Panc1 (cell line): Measurements from ENCODE around the gene TAS2R13. TPM values are rescaled to one million over a fixed set of nuclear protein-coding genes. Genes with fewer than 3 reads are reported as not detected.

Experiments
- ATAC-seq: fragments of 200-7000 bp; cut with Tn5 transposase; 2 replicates; pipeline ENCODE4 v1.9.1; 2020; ENCODE audit warnings: mild to moderate bottlenecking, moderate library complexity
- BruUV-seq: library from RNA; stranded (reverse); fragments of 400-500 nt; replicated peaks from 2 replicates; lab custom pipeline; 2021; lab: Mats Ljungman, UMichigan
- CTCF ChIA-PET: fragments of 300-600 bp; sonication (Branson Sonifier 250); formaldehyde crosslinking; loops from one replicate; lab custom pipeline; 2022; ENCODE audit warnings: antibody characterized with exemption; lab: Charles Lee
- POLR2A ChIA-PET: fragments of 300-600 bp; sonication (Branson Sonifier 250); formaldehyde crosslinking; loops from one replicate; lab custom pipeline; 2022; ENCODE audit warnings: antibody characterized with exemption; lab: Charles Lee
- DNase-seq: peaks from one replicate; pipeline ENCODE4 v3.0.0-alpha.2; 2010; ENCODE audit warnings: low read depth, low spot score
- H3K27ac ChIP-seq: 2 replicates; pipeline ENCODE4 v1.5.1; 2011; ENCODE audit warnings: mild to moderate bottlenecking, low read length, inconsistent platforms
- H3K27me3 ChIP-seq: fragments of 200-500 bp; sonication (Bioruptor generic); 2 replicates; pipeline ENCODE4 v1.6.0; 2014; ENCODE audit warnings: low read length, inconsistent platforms; ENCODE audit not compliant: control insufficient read depth, insufficient read depth
- H3K36me3 ChIP-seq: fragments of 200-500 bp; sonication (Bioruptor generic); 2 replicates; pipeline ENCODE4 v1.5.1; 2014; ENCODE audit warnings: inconsistent platforms, mild to moderate bottlenecking, low read length, moderate library complexity; ENCODE audit not compliant: control insufficient read depth, insufficient read depth
- H3K4me1 ChIP-seq: 2 replicates; pipeline ENCODE4 v1.5.1; 2011; ENCODE audit warnings: inconsistent platforms, mild to moderate bottlenecking, low read length, moderate library complexity; ENCODE audit not compliant: control insufficient read depth, insufficient read depth
- H3K4me3 ChIP-seq, 2 experiments: 2 replicates each; pipeline ENCODE4 v1.5.1; 2011 to 2012; ENCODE audit warnings: low read depth in 2 of 2, low read length in 2 of 2, mild to moderate bottlenecking in 2 of 2, inconsistent platforms in 1 of 2, moderate library complexity in 1 of 2
- H3K9me3 ChIP-seq: fragments of 200-500 bp; sonication (Bioruptor generic); 2 replicates; pipeline ENCODE4 v1.5.1; 2014; ENCODE audit warnings: low read depth, mild to moderate bottlenecking, inconsistent platforms, low read length, moderate library complexity; ENCODE audit not compliant: control insufficient read depth, insufficient read depth
- CTCF ChIP-seq: fragments of 450-650 bp; IDR thresholded peaks from 2 replicates; pipeline ENCODE4 v1.5.1; 2017; ENCODE audit warnings: mild to moderate bottlenecking
- POLR2AphosphoS5 ChIP-seq: IDR thresholded peaks from 2 replicates; pipeline ENCODE4 v1.6.1; 2012; ENCODE audit warnings: mild to moderate bottlenecking, low read depth, low read length, moderate library complexity
- REST ChIP-seq, 2 experiments: IDR thresholded peaks; 2 replicates each; pipeline ENCODE4 v1.6.1; 2011 to 2012; ENCODE audit warnings: low read depth in 2 of 2, control low read depth in 1 of 2, low read length in 1 of 2, mild to moderate bottlenecking in 1 of 2, moderate library complexity in 1 of 2; ENCODE audit not compliant: insufficient read depth in 1 of 2
- SIN3A ChIP-seq: IDR thresholded peaks from 2 replicates; pipeline ENCODE4 v1.6.1; 2012; ENCODE audit warnings: low read depth, mild to moderate bottlenecking, low read length, moderate library complexity, borderline replicate concordance; ENCODE audit not compliant: insufficient read depth
- TCF7L2 ChIP-seq: IDR thresholded peaks from 2 replicates; pipeline ENCODE4 v1.6.1; 2011; ENCODE audit warnings: mild to moderate bottlenecking, low read depth, low read length, inconsistent platforms
- in situ Hi-C: cut with HindIII; loops from 2 replicates; pipeline ENCODE4 v1.10.0; 2016; ENCODE audit warnings: low sequenced_read_pairs, low pct_unique_long_range_greater_than_20kb
- intact Hi-C: fragments of 100-400 bp; cut with micrococcal nuclease; formaldehyde crosslinking; loops from one replicate; pipeline ENCODE4 v1.10.0; 2022; ENCODE audit not compliant: unreplicated experiment
- total RNA-seq: library from RNA; stranded (reverse); gene quantifications from one replicate; pipeline ENCODE4 v1.2.1, GENCODE V29; 2021; ENCODE audit not compliant: unreplicated experiment

The TAS2R13 gene
- total RNA-seq, 1 experiment from 2014 or later = 0.39 TPM

- no peaks in the 10 kb centered on the region for H3K27me3 ChIP-seq
- CTCF ChIA-PET = no interaction called here
- in situ Hi-C loops (no loop called here), intact Hi-C loops (no loop called here)
- no peak overlapping the region for H3K4me3 ChIP-seq
- no peak overlapping the region for H3K27ac ChIP-seq
- DNase-seq = no peak
- ATAC-seq = no peak
- POLR2A ChIA-PET = no interaction called here
- no peaks in the 10 kb centered on the region for H3K36me3 ChIP-seq
- no peak for TF ChIP-seq CTCF
- TF ChIP-seq POLR2AphosphoS5 = no peak
- no peak for TF ChIP-seq TCF7L2
- no peak for TF ChIP-seq SIN3A
- TF ChIP-seq REST (IDR thresholded peaks at IDR 0.05; ENCODE audit: insufficient read depth in 1 of 2, low read depth in 2 of 2, low read length in 1 of 2) = no peak
- no peaks in the 10 kb centered on the region for H3K9me3 ChIP-seq
- no peaks in the 10 kb centered on the region for H3K4me1 ChIP-seq
- no TSS peak for BruUV-seq
Measured at GRCh38 chr12:10873378-10873777, 36.0 kb downstream of the TAS2R13 start.

- in situ Hi-C loops = no loop called here
- POLR2A ChIA-PET = no interaction called here
- H3K4me1 ChIP-seq = no peaks in the 10 kb centered on the region
- H3K9me3 ChIP-seq = no peaks in the 10 kb centered on the region
- BruUV-seq = no TSS peak
- H3K27me3 ChIP-seq = no peaks in the 10 kb centered on the region
- no peaks in the 10 kb centered on the region for H3K36me3 ChIP-seq
- CTCF ChIA-PET = no interaction called here
- H3K27ac ChIP-seq = no peak overlapping the region
- TF ChIP-seq CTCF = peak; percentile 8; the same call in 1 of the 2 replicates
- TF ChIP-seq REST (IDR thresholded peaks at IDR 0.05; ENCODE audit: insufficient read depth in 1 of 2, low read depth in 2 of 2, low read length in 1 of 2) = no peak
- no peak for DNase-seq
- no peak for ATAC-seq
- intact Hi-C loops = no loop called here
- H3K4me3 ChIP-seq = no peak overlapping the region
Measured at GRCh38 chr12:10867381-10867780, 42.0 kb downstream of the TAS2R13 start.
